ENCODE results near the gene SRSF4.

The SRSF4 gene

GRCh38 chr1:29105822-29106221 is 75.9 kb downstream of the SRSF4 start:
- no peak overlapping the region for H3K4me3 ChIP-seq (ENCODE audit: control insufficient read depth, low read depth, low read length)
- TF ChIP-seq CTCF (IDR thresholded peaks at IDR 0.05; ENCODE audit: control insufficient read depth, insufficient read depth, low read depth, low read length, missing control alignments) = no peak
- no peak for DNase-seq (ENCODE audit: low read depth)

- TF ChIP-seq CTCF (IDR thresholded peaks at IDR 0.05; ENCODE audit: control insufficient read depth, insufficient read depth, low read depth, low read length, missing control alignments) = no peak
- no peak for DNase-seq (ENCODE audit: low read depth)
- no peak overlapping the region for H3K4me3 ChIP-seq (ENCODE audit: control insufficient read depth, low read depth, low read length)
Observed at GRCh38 chr1:29100487-29100886, 81.2 kb downstream of the SRSF4 start.

GRCh38 chr1:29099286-29099685 is 82.4 kb downstream of the SRSF4 start:
- no peak overlapping the region for H3K4me3 ChIP-seq (ENCODE audit: control insufficient read depth, low read depth, low read length)
- no peak for DNase-seq (ENCODE audit: low read depth)
- TF ChIP-seq CTCF (IDR thresholded peaks at IDR 0.05; ENCODE audit: control insufficient read depth, insufficient read depth, low read depth, low read length, missing control alignments) = no peak

Data from AG09309 (cell line).